GM12801 (cell line): Measurements from ENCODE around the gene ODC1.
A peak's percentile ranks its signal among the peaks of the same experiment; 100 is the strongest.

Source experiments
- CTCF ChIP-seq: IDR thresholded peaks from one replicate; pipeline ENCODE4 v1.5.1; 2011; ENCODE audit warnings: control low read depth; ENCODE audit not compliant: insufficient read length; ENCODE audit errors: extremely low read depth

ODC1 gene

GRCh38 chr2:10413991-10414451 is 34.1 kb downstream of the ODC1 start:
- no peak for TF ChIP-seq CTCF

DNA sequence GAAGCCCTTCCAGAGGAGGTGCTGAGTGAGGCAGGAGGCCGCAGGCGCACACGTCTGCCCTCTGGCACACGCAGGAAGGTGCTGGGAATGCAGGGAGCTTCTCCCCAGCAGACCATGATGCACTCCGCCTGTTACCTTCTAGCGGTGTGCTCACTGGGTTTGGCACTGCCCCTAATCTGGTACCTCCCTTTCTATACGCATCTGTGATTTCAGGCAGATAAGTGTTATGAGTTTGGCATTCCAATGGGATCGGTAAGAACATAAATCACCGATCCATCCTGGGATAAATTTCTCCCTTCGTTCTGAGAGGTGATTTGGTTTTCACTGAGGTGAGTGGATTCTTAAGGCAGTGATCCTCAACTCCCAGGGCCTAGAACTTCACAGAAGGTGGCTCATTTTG is 34.6 kb downstream of the ODC1 start:
- no peak for TF ChIP-seq CTCF

DNA sequence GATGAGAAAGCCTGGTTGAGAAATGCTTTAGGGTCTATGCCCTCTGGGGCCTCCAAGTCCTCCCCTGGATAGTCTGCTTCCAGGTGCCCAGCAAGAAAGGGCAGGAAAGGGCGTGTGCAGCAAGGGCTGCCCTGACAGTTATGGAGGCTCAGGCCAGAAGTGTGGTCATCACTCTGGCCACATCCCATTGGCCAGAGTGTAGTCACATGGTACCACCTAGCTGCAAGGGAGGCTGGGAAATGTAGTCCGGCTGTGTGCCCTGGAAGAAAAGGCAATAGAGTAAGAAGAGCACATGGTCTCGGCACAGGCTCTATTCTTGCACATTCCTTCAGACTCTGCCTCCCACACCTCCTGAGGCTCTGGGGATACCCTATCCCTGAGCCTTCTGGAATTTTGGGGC is 35.7 kb downstream of the ODC1 start:
- no peak for TF ChIP-seq CTCF

GRCh38 chr2:10411557-10411956 is 36.6 kb downstream of the ODC1 start:
- TF ChIP-seq CTCF, result no peak

DNA sequence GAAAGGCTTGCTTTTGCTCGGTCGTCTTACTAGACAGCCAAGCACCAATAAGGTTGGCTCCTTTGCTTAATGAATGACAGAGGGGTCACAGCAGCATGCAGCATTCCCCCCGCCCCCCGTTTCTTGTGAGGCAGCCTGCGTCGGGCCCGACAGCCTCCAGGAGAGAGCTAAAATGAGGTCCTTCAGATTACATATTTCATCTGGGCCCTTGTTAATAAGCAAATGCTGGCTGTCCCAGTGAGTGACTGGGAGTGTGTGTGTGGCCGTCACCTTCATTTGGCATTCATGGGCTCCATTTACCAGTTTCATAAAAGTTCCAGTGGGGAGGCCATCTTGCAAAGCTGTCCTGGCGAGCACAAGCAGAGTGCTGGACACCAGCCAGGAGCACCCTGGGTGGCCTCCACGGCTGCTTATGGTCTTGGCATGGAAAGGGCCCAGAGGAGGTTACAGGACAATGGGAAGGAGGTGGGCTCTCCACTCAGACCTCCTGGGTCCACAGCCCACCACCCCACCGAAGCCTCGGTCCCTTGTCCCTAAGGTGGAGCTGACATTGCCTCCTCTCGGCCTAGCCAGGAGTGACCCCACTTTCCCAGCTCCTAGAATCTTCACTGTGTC is 37.2 kb downstream of the ODC1 start:
- TF ChIP-seq CTCF, result no peak

- no peak for TF ChIP-seq CTCF
Measured at GRCh38 chr2:10410001-10410822, 37.9 kb downstream of the ODC1 start.

GRCh38 chr2:10408649-10409579 is 39.2 kb downstream of the ODC1 start:
- TF ChIP-seq CTCF, result peak; percentile 73
